Chondrocyte (in vitro differentiated cells): Measurements from ENCODE around the gene APLNR. TPM values are rescaled to one million over a fixed set of nuclear protein-coding genes. Genes with fewer than 3 reads are reported as not detected.

ENCODE experiments used
- DNase-seq: peaks from one replicate; pipeline ENCODE4 v3.0.0; 2021; ENCODE audit warnings: mixed read lengths, low spot score
- H3K27ac Mint-ChIP-seq: one replicate; pipeline ENCODE4 v1.8.0; 2021; ENCODE audit warnings: mild to moderate bottlenecking, moderate library complexity, mixed read lengths; ENCODE audit not compliant: unreplicated experiment
- H3K27me3 Mint-ChIP-seq: 2 replicates; pipeline ENCODE4 v1.8.0; 2021; ENCODE audit warnings: low read depth, mixed read lengths
- H3K36me3 Mint-ChIP-seq: 2 replicates; pipeline ENCODE4 v1.8.0; 2021; ENCODE audit warnings: low read depth, mixed read lengths
- H3K4me1 Mint-ChIP-seq: 2 replicates; pipeline ENCODE4 v1.8.0; 2021; ENCODE audit warnings: low read depth, mild to moderate bottlenecking, mixed read lengths
- H3K4me3 Mint-ChIP-seq: one replicate; pipeline ENCODE4 v1.8.0; 2021; ENCODE audit warnings: mild to moderate bottlenecking, moderate library complexity, mixed read lengths; ENCODE audit not compliant: unreplicated experiment
- H3K9me3 Mint-ChIP-seq: 2 replicates; pipeline ENCODE4 v1.8.0; 2021; ENCODE audit warnings: low read depth, mixed read lengths
- CTCF ChIP-seq: fragments of 200-600 bp; sonication (generic); IDR thresholded peaks from 2 replicates; pipeline ENCODE4 v1.5.0; 2021; ENCODE audit warnings: antibody characterized with exemption, mild to moderate bottlenecking, moderate library complexity
- total RNA-seq: library from RNA; stranded (reverse); gene quantifications from 3 replicates; pipeline ENCODE4 v1.2.1, GENCODE V29; 2021

The APLNR gene
- total RNA-seq, 1 donor from 2014 or later = not detected

- no peak for DNase-seq
- peaks cover 39% of the 10 kb centered on the region for H3K27me3 Mint-ChIP-seq
Observed at GRCh38 chr11:57192316-57192715, 44.7 kb downstream of the APLNR start.

GRCh38 chr11:57191311-57192219 lies 45.5 kb downstream of the APLNR start:
- Mint-ChIP-seq H3K36me3 (no peaks in the 10 kb centered on the region), H3K4me3 (no peak overlapping the region), H3K4me1 (no peaks in the 10 kb centered on the region), H3K9me3 (peaks cover 3% of the 10 kb centered on the region), H3K27me3 (peaks cover 39% of the 10 kb centered on the region), H3K27ac (no peak overlapping the region)
- no peak for TF ChIP-seq CTCF
- DNase-seq = no peak

More at GRCh38 chr11:57192316-57192715, 44.7 kb downstream of the APLNR start:
- H3K36me3 Mint-ChIP-seq = no peaks in the 10 kb centered on the region
- H3K27ac Mint-ChIP-seq = no peak overlapping the region
- H3K4me3 Mint-ChIP-seq = no peak overlapping the region
- TF ChIP-seq CTCF = no peak
- H3K4me1 Mint-ChIP-seq = no peaks in the 10 kb centered on the region
- H3K9me3 Mint-ChIP-seq = peaks cover 3% of the 10 kb centered on the region

GRCh38 chr11:57190548-57190947 lies 46.5 kb downstream of the APLNR start:
- H3K9me3 Mint-ChIP-seq = peaks cover 3% of the 10 kb centered on the region
- TF ChIP-seq CTCF = no peak
- no peak overlapping the region for H3K4me3 Mint-ChIP-seq
- DNase-seq = no peak
- peaks cover 36% of the 10 kb centered on the region for H3K27me3 Mint-ChIP-seq
- H3K27ac Mint-ChIP-seq = no peak overlapping the region
- no peaks in the 10 kb centered on the region for H3K4me1 Mint-ChIP-seq
- no peaks in the 10 kb centered on the region for H3K36me3 Mint-ChIP-seq

Other genes with a start within 250 kb of the APLNR start
- gene OR5AK2, start 248.3 kb downstream of the APLNR start, total RNA-seq = not detected in 3 replicates
- gene LRRC55, start 55.3 kb downstream of the APLNR start, total RNA-seq = not detected in 3 replicates
- gene TNKS1BP1, start 87.7 kb upstream of the APLNR start, total RNA-seq = 112 to 181 TPM (median 164 TPM) in 3 replicates
- gene SSRP1, start 98.6 kb upstream of the APLNR start, total RNA-seq = 56.8 to 76.3 TPM (median 58.8 TPM) in 3 replicates
- gene P2RX3, start 101.1 kb upstream of the APLNR start, total RNA-seq = not detected in 3 replicates
- not detected in 3 replicates for gene PRG3, start 143.9 kb upstream of the APLNR start, total RNA-seq
- gene PRG2, start 153.4 kb upstream of the APLNR start, total RNA-seq = not detected in 3 replicates
- gene SLC43A3, start 189.9 kb upstream of the APLNR start, total RNA-seq = 10.8 to 12.6 TPM (median 12.4 TPM) in 3 replicates
- gene RTN4RL2, start 223.3 kb upstream of the APLNR start, total RNA-seq = 0.31 to 0.57 TPM in 2 of 3 replicates, not detected in the other